Measurements from ENCODE around the gene PSMD6. TPM values are rescaled to one million over a fixed set of nuclear protein-coding genes. Genes with fewer than 3 reads are reported as not detected.

Gene PSMD6
- total and polyA plus RNA-seq, 9 of the 15 experiments (the other 6 are each of a cell fraction or from before 2014, with no cell fraction given): 78.2 to 133 (median 113) TPM

- no peak for TF ChIP-seq AFF4 (CRISPR knock-in tag; IDR thresholded peaks at IDR 0.05)
These were observed 675 bp downstream of the PSMD6 start (continued) for GRCh38 chr3:64022451-64023186.

- Histone ChIP-seq H3K9ac (ENCODE audit: insufficient read depth in 1 of 2, low read depth in 2 of 2, low read length in 2 of 2) (peak overlapping the region; percentile 85 to 99), H3K4me3 (peak overlapping the region; percentile 64), H4K20me1 (replicated peaks; ENCODE audit: control insufficient read depth, insufficient read depth, low read length) (peaks cover 3% of the 10 kb centered on the region; the same call in 1 of the 2 replicates), H3K4me2 (ENCODE audit: insufficient read depth, low read length) (peak overlapping the region; percentile 90), H2AFZ (ENCODE audit: low read depth, low read length) (no peak overlapping the region), H3K27ac (ENCODE audit: extremely low read depth, low read depth, low read length) (peak overlapping the region; percentile 89; the same call in 2 of the 3 replicates), H3K4me1 (replicated peaks in 1 of 2; ENCODE audit: control insufficient read depth in 2 of 2, insufficient read depth in 2 of 2, low read length in 2 of 2) (no peaks in the 10 kb centered on the region; a peak in 3 of 5 replicates), H3K79me2 (ENCODE audit: control insufficient read depth, insufficient read depth, low read length) (peaks cover 47% of the 10 kb centered on the region), H3K27me3 (ENCODE audit: control insufficient read depth in 2 of 2, insufficient read depth in 2 of 2, low read length in 2 of 2) (no peaks in the 10 kb centered on the region), H3K36me3 (ENCODE audit: control insufficient read depth, insufficient read depth, low read length) (peaks cover 52% of the 10 kb centered on the region), H3K9me3 (replicated peaks; ENCODE audit: control insufficient read depth, insufficient read depth, low read depth, low read length) (no peaks in the 10 kb centered on the region), H3K9me1 (ENCODE audit: control insufficient read depth, insufficient read depth, low read length) (no peaks in the 10 kb centered on the region)
- no TSS peak for BruUV-seq (replicated peaks)
- FAIRE-seq (no peak), ATAC-seq (0 out of 3 replicates have a peak, but pooled peaks have one; percentile 15), DNase-seq (ENCODE audit: extremely low read depth in 1 of 4, low spot score in 3 of 4) (no peak)
- CTCF ChIA-PET (ENCODE audit: low intra/inter-chr PET ratio): no interaction called here
- intact Hi-C loops (cut with micrococcal nuclease) (no loop called here), in situ Hi-C loops (cut with MboI) (no loop called here)
- POLR2A ChIA-PET: no interaction called here
- 0 out of 2 replicates have a peak, but pooled peaks have one; percentile 26 for TF ChIP-seq BACH1 (tag; IDR thresholded peaks at IDR 0.05)
- peak; percentile 58 for TF ChIP-seq NFE2 (IDR thresholded peaks at IDR 0.05; ENCODE audit: low read depth)
- no peak for TF ChIP-seq MYBL2 (IDR thresholded peaks at IDR 0.05; ENCODE audit: low read depth)
- no peak for TF ChIP-seq MYBL2 (CRISPR knock-in tag; IDR thresholded peaks at IDR 0.05; ENCODE audit: borderline replicate concordance)
- TF ChIP-seq HMG20B (CRISPR knock-in tag; IDR thresholded peaks at IDR 0.05): no peak
- no peak for TF ChIP-seq ZBTB2 (IDR thresholded peaks at IDR 0.05)
- TF ChIP-seq ZNF274 (IDR thresholded peaks at IDR 0.05; ENCODE audit: borderline replicate concordance, low read depth, low read length): no peak
- no peak for TF ChIP-seq BCOR (IDR thresholded peaks at IDR 0.05)
- no peak for TF ChIP-seq TRIM24 (IDR thresholded peaks at IDR 0.05)
- 23% methylated on average over 5 of the region's 6 CpGs for WGBS (ENCODE audit: insufficient coverage, low coverage, missing lambda C conversion rate)
These were observed 1.4 kb downstream of the PSMD6 start for GRCh38 chr3:64021922-64022321.

Data from K562 (cell line).